H1 (cell line): ENCODE data around the gene KMT2E. TPM values are rescaled to one million over a fixed set of nuclear protein-coding genes. Genes with fewer than 3 reads are reported as not detected.

Experiments used
- CTCF ChIA-PET: fragments of 300-600 bp; sonication (Branson Sonifier 250); formaldehyde crosslinking; loops from one replicate; lab custom pipeline; 2021; ENCODE audit not compliant: partially characterized antibody; lab: Charles Lee
- POLR2A ChIA-PET: fragments of 300-600 bp; sonication (Branson Sonifier 250); formaldehyde crosslinking; loops from one replicate; lab custom pipeline; 2021; ENCODE audit warnings: inconsistent platforms; ENCODE audit not compliant: partially characterized antibody; lab: Charles Lee
- DNase-seq, 2 experiments: peaks; one replicate each; pipeline versions ENCODE4 v3.0.0 to v3.0.0-alpha.2; 2010 to 2022; ENCODE audit warnings: low spot score in 2 of 2, low read depth in 1 of 2, mixed read lengths in 1 of 2
- FAIRE-seq: peaks from 2 replicates; lab custom pipeline; 2011; peaks lifted over from hg19 to GRCh38; lab: Jason Lieb, UNC
- H2AFZ ChIP-seq: 2 replicates; pipeline ENCODE4 v1.8.1; 2012; ENCODE audit warnings: low read length, inconsistent platforms
- H2AK5ac ChIP-seq: 2 replicates; pipeline ENCODE4 v1.6.1; 2013; ENCODE audit warnings: low read depth, low read length
- H2BK120ac ChIP-seq: replicated peaks from 2 replicates; pipeline ENCODE3; 2013; ENCODE audit warnings: low read depth, low read length, inconsistent platforms
- H2BK12ac ChIP-seq: 2 replicates; pipeline ENCODE4 v1.6.1; 2013; ENCODE audit warnings: low read depth, low read length
- H2BK15ac ChIP-seq: 2 replicates; pipeline ENCODE4 v1.6.1; 2013; ENCODE audit warnings: low read length
- H2BK20ac ChIP-seq: 2 replicates; pipeline ENCODE4 v1.6.1; 2013; ENCODE audit warnings: low read length
- H2BK5ac ChIP-seq: 2 replicates; pipeline ENCODE4 v1.6.1; 2013; ENCODE audit warnings: low read depth, low read length
- H3K14ac ChIP-seq: 2 replicates; pipeline ENCODE4 v1.6.1; 2013; ENCODE audit warnings: inconsistent platforms; ENCODE audit not compliant: insufficient read length
- H3K18ac ChIP-seq: 2 replicates; pipeline ENCODE4 v1.6.1; 2013; ENCODE audit warnings: low read length; ENCODE audit errors: extremely low read depth
- H3K23ac ChIP-seq: 2 replicates; pipeline ENCODE4 v1.6.1; 2013; ENCODE audit warnings: inconsistent platforms; ENCODE audit not compliant: insufficient read length
- H3K23me2 ChIP-seq: 2 replicates; pipeline ENCODE4 v1.6.1; 2013; ENCODE audit warnings: low read depth, low read length
- H3K27ac ChIP-seq: 2 replicates; pipeline ENCODE4 v1.6.1; 2011; ENCODE audit warnings: low read depth, low read length, inconsistent platforms
- H3K27me3 ChIP-seq, 4 experiments: replicated peaks in 1 of 4; 1 replicate in 1 of 4; 2 replicates in 3 of 4; pipeline versions ENCODE4 v1.6.1 to v1.8.1; 2011 to 2013; ENCODE audit warnings: low read length in 3 of 4, mild to moderate bottlenecking in 3 of 4, inconsistent platforms in 2 of 4, mixed read lengths in 2 of 4, moderate library complexity in 1 of 4; ENCODE audit not compliant: control insufficient read depth in 3 of 4, insufficient read depth in 3 of 4; ENCODE audit errors: extremely low read depth in 1 of 4
- H3K36me3 ChIP-seq, 4 experiments: 2 replicates each; pipeline versions ENCODE4 v1.6.1 to v1.8.1; 2011 to 2013; ENCODE audit warnings: mild to moderate bottlenecking in 4 of 4, low read length in 3 of 4, moderate library complexity in 2 of 4, control low read depth in 1 of 4, inconsistent platforms in 1 of 4; ENCODE audit not compliant: insufficient read depth in 4 of 4, control insufficient read depth in 2 of 4
- H3K4ac ChIP-seq: replicated peaks from 2 replicates; pipeline ENCODE3; 2013; ENCODE audit warnings: low read length, low read depth, mixed read lengths, inconsistent platforms; ENCODE audit not compliant: insufficient read length
- H3K4me1 ChIP-seq, 4 experiments: replicated peaks in 1 of 4; 1 replicate in 1 of 4; 2 replicates in 3 of 4; pipeline versions ENCODE4 v1.6.1 to v1.8.1; 2011 to 2013; ENCODE audit warnings: low read length in 3 of 4, inconsistent platforms in 2 of 4, mixed read lengths in 1 of 4; ENCODE audit not compliant: insufficient read depth in 4 of 4, control insufficient read depth in 3 of 4
- H3K4me2 ChIP-seq, 2 experiments: 2 replicates each; pipeline versions ENCODE4 v1.6.1 to v1.8.1; 2011 to 2013; ENCODE audit warnings: low read depth in 2 of 2, low read length in 2 of 2, control low read depth in 1 of 2, inconsistent platforms in 1 of 2, mild to moderate bottlenecking in 1 of 2; ENCODE audit not compliant: insufficient read depth in 1 of 2
- H3K4me3 ChIP-seq, 4 experiments: fragments of 200-600, 300-600 bp in 1 of 4; sonication (generic), shearing (Covaris generic), sonication (Bioruptor Twin) in 1 of 4; 2 replicates each; pipeline versions ENCODE4 v1.5.1 to v1.8.1; 2011 to 2016; ENCODE audit warnings: low read length in 4 of 4, low read depth in 3 of 4, control low read depth in 2 of 4, inconsistent platforms in 2 of 4, mild to moderate bottlenecking in 2 of 4, mixed read lengths in 1 of 4, moderate library complexity in 1 of 4; ENCODE audit not compliant: insufficient read depth in 2 of 4; ENCODE audit errors: extremely low read depth in 1 of 4
- H3K56ac ChIP-seq: replicated peaks from 2 replicates; pipeline ENCODE3; 2013; ENCODE audit warnings: low read depth, mild to moderate bottlenecking, mixed read lengths, low read length, inconsistent platforms; ENCODE audit not compliant: insufficient read length
- H3K79me1 ChIP-seq: 2 replicates; pipeline ENCODE4 v1.6.1; 2013; ENCODE audit warnings: low read depth, low read length, control low read depth
- H3K79me2 ChIP-seq, 2 experiments: 2 replicates each; pipeline versions ENCODE4 v1.6.1 to v1.8.1; 2012 to 2013; ENCODE audit warnings: low read length in 2 of 2, mild to moderate bottlenecking in 2 of 2, inconsistent platforms in 1 of 2; ENCODE audit not compliant: insufficient read depth in 2 of 2, control insufficient read depth in 1 of 2
- H3K9ac ChIP-seq, 4 experiments: replicated peaks in 1 of 4; 1 replicate in 1 of 4; 2 replicates in 3 of 4; pipeline versions ENCODE4 v1.6.1 to v1.8.1; 2011 to 2013; ENCODE audit warnings: low read depth in 3 of 4, low read length in 3 of 4, control low read depth in 2 of 4, mild to moderate bottlenecking in 2 of 4, moderate library complexity in 2 of 4, inconsistent platforms in 1 of 4; ENCODE audit errors: extremely low read depth in 1 of 4
- H3K9me3 ChIP-seq, 2 experiments: 2 replicates each; pipeline versions ENCODE4 v1.6.1 to v1.8.1; 2012 to 2013; ENCODE audit warnings: mild to moderate bottlenecking in 2 of 2, moderate library complexity in 2 of 2, control low read depth in 1 of 2, inconsistent platforms in 1 of 2, low read depth in 1 of 2, low read length in 1 of 2, mixed read lengths in 1 of 2; ENCODE audit not compliant: insufficient read depth in 2 of 2
- H4K20me1 ChIP-seq, 2 experiments: replicated peaks in 1 of 2; 2 replicates each; pipeline versions ENCODE3 to v1.8.1; 2011 to 2013; ENCODE audit warnings: inconsistent platforms in 2 of 2, low read length in 2 of 2, mild to moderate bottlenecking in 1 of 2; ENCODE audit not compliant: insufficient read depth in 2 of 2, control insufficient read depth in 1 of 2
- H4K5ac ChIP-seq: 2 replicates; pipeline ENCODE4 v1.6.1; 2013; ENCODE audit warnings: low read length, low read depth, mixed read lengths, inconsistent platforms; ENCODE audit not compliant: insufficient read length
- H4K8ac ChIP-seq: 2 replicates; pipeline ENCODE4 v1.8.0; 2013; ENCODE audit warnings: mild to moderate bottlenecking, moderate library complexity, low read length, inconsistent platforms; ENCODE audit not compliant: insufficient read depth; ENCODE audit errors: extremely low read depth
- H4K91ac ChIP-seq: replicated peaks from 2 replicates; pipeline ENCODE3; 2013; ENCODE audit warnings: low read length, mixed read lengths, inconsistent platforms; ENCODE audit not compliant: insufficient read length
- CTCF ChIP-seq, 3 experiments: IDR thresholded peaks; 1 replicate in 2 of 3; 2 replicates in 1 of 3; pipeline versions ENCODE4 v1.5.1 to v1.6.1; 2011; ENCODE audit warnings: low read length in 3 of 3, mild to moderate bottlenecking in 3 of 3, inconsistent platforms in 2 of 3, low read depth in 1 of 3, moderate library complexity in 1 of 3; ENCODE audit not compliant: insufficient read depth in 1 of 3; ENCODE audit errors: control extremely low read depth in 1 of 3
- KDM4A ChIP-seq: IDR thresholded peaks from one replicate; pipeline ENCODE4 v1.7.1; 2012; ENCODE audit warnings: low read depth, mild to moderate bottlenecking, moderate library complexity, low read length, inconsistent platforms; ENCODE audit not compliant: severe bottlenecking
- KDM5A ChIP-seq: fragments of 200-600 bp; IDR thresholded peaks from 2 replicates; pipeline ENCODE4 v1.7.1; 2012; ENCODE audit warnings: mild to moderate bottlenecking, low read length, inconsistent platforms, mixed read lengths
- MAX ChIP-seq: IDR thresholded peaks from 2 replicates; pipeline ENCODE4 v1.6.1; 2012; ENCODE audit warnings: inconsistent platforms
- RAD21 ChIP-seq, 2 experiments: IDR thresholded peaks in 1 of 2; conservative IDR thresholded peaks in 1 of 2; 2 replicates each; pipeline ENCODE4 v1.6.1; 2011; ENCODE audit warnings: low read depth in 2 of 2, low read length in 2 of 2, improper control_type of control experiment in 1 of 2, inconsistent platforms in 1 of 2, mild to moderate bottlenecking in 1 of 2, moderate library complexity in 1 of 2
- WGBS, 2 experiments: shearing (Covaris generic) in 1 of 2; methylation state at CpG; one replicate each; pipeline versions ENCODE4 v1.1.6 to v1.1.7; 2013 to 2015; ENCODE audit warnings: low lambda C conversion rate in 2 of 2, mixed read lengths in 2 of 2, inconsistent platforms in 1 of 2, low coverage in 1 of 2, missing lambda C conversion rate in 1 of 2; ENCODE audit not compliant: insufficient replicate concordance in 2 of 2, insufficient coverage in 1 of 2, insufficient read length in 1 of 2; ENCODE audit errors: extremely low coverage in 1 of 2, missing lambda C conversion rate in 1 of 2; 5-methylcytosine and 5-hydroxymethylcytosine counted together
- polyA plus RNA-seq, 7 experiments: library from polyadenylated mRNA; depleted of rRNA in 3 of 7; stranded (reverse) in 5 of 7; unstranded in 2 of 7; fragments of >200 nt in 5 of 7; fragments of 200-250 nt in 2 of 7; gene quantifications; 1 replicate in 5 of 7; 2 replicates in 1 of 7; 4 replicates in 1 of 7; pipeline versions ENCODE4 v1.2.1 to v1.2.3, GENCODE V29; 2011 to 2013; ENCODE audit warnings: missing spikeins in 2 of 7, mixed read lengths in 2 of 7
- total RNA-seq: library from RNA; stranded (reverse); fragmentation: NEBNext Ultra II Directional; extraction: Animal tissue kit (Norgen Biotek cat#: 25700); gene quantifications from 2 replicates; pipeline ENCODE4 v1.2.1, GENCODE V29; 2021
- TF ChIP-seq, protein P1 (sequence below): IDR thresholded peaks from 2 replicates; pipeline ENCODE4 v1.6.1; 2012; ENCODE audit warnings: inconsistent platforms

The KMT2E gene
- total and polyA plus RNA-seq, 2 of the 8 experiments (the other 6 are each of a cell fraction or from before 2014, with no cell fraction given) = 10.9 to 45.0 TPM

GRCh38 chr7:104980841-104981671 lies 32.9 kb upstream of the KMT2E start:
- Histone ChIP-seq H2BK12ac (no peak overlapping the region), H3K79me1 (no peaks in the 10 kb centered on the region), H3K23me2 (peaks cover 2% of the 10 kb centered on the region; the same call in 1 of the 2 replicates), H3K14ac (no peak overlapping the region), H2AFZ (no peak overlapping the region), H3K27me3 (no peaks in the 10 kb centered on the region), H3K56ac (no peak overlapping the region), H3K27ac (no peak overlapping the region), H4K20me1 (peaks cover 6 to 9% of the 10 kb centered on the region in 2 experiments), H2BK5ac (no peak overlapping the region), H2BK15ac (no peak overlapping the region), H3K36me3 (peaks cover 0 to 4% (median 0%) of the 10 kb centered on the region in 4 experiments; a peak in 1 of 8 replicates), H3K23ac (no peak overlapping the region), H2BK20ac (no peak overlapping the region), H3K79me2 (peaks cover 0 to 17% of the 10 kb centered on the region in 2 experiments; a peak in 2 of 4 replicates), H3K9ac (no peak overlapping the region), H4K8ac (no peak overlapping the region), H3K4me2 (no peak overlapping the region), H4K91ac (no peak overlapping the region), H3K18ac (no peak overlapping the region), H3K9me3 (no peaks in the 10 kb centered on the region), H4K5ac (no peak overlapping the region), H3K4me3 (no peak overlapping the region), H3K4me1 (peaks cover 0 to 13% (median 8%) of the 10 kb centered on the region in 4 experiments; a peak in 4 of 7 replicates), H2BK120ac (no peak overlapping the region), H2AK5ac (no peak overlapping the region), H3K4ac (no peak overlapping the region)
- FAIRE-seq (no peak), DNase-seq (no peak)
- POLR2A ChIA-PET = interaction anchor here (0.9 to 5.6 kb wide), 9 partner anchors 8 to 40 kb away, joined by 3 to 118 read pairs (median 6); partner anchors contain the start of gene KMT2E
- TF ChIP-seq KDM4A (no peak), MAX (no peak), RAD21 (IDR thresholded peaks at IDR 0.05 in 1 of 2, conservative IDR thresholded peaks at IDR 0.05 in 1 of 2; ENCODE audit: low read depth in 2 of 2, low read length in 2 of 2) (peak; percentile 70 to 71), CTCF (IDR thresholded peaks at IDR 0.05; ENCODE audit: control extremely low read depth in 1 of 3, insufficient read depth in 1 of 3, low read depth in 1 of 3, low read length in 3 of 3) (peak in 2 of 3 experiments; percentile 51 to 65; a peak in 2 of 4 replicates), KDM5A (no peak)
- TF ChIP-seq, protein P1, sequence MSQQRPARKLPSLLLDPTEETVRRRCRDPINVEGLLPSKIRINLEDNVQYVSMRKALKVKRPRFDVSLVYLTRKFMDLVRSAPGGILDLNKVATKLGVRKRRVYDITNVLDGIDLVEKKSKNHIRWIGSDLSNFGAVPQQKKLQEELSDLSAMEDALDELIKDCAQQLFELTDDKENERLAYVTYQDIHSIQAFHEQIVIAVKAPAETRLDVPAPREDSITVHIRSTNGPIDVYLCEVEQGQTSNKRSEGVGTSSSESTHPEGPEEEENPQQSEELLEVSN = no peak
- WGBS, 2 experiments = 49% methylated on average over 4 of the region's 4 CpGs; no CpG with 5 or more reads in 1 of the 2 experiments
- CTCF ChIA-PET = interaction anchor here (0.6 to 4.0 kb wide), 38 partner anchors 8 to 608 kb away, joined by 3 to 18 read pairs (median 4); partner anchors contain the start of gene EFCAB10
